ENCODE data around the gene UBE2V1. TPM values are rescaled to one million over a fixed set of nuclear protein-coding genes. Genes with fewer than 3 reads are reported as not detected.

Gene UBE2V1
- total RNA-seq, 2 donors from 2014 or later = 47.1 to 64.7 TPM

DNA sequence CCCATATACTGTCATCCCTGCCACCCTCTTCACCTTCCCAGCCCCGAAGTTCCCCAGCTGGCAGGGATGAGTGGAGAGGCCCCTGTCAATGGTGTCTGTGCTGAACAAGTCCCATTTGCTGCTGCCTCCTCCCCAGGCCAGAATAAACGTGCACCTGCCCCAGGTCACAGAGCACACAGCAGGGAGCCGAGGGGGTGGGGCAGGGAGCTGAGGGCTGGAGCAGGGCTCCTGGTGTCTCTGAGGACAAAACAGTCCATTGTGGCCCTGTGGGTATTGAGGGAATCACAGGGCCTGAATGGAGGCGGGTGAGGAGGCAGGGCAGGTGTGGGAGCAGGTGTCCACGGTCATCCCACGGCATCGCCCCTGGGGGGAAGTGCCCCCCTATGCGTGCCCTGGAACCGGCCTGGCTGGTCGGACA lies 74.4 kb downstream of the UBE2V1 start:
- no peak for TF ChIP-seq POLR2A (IDR thresholded peaks at IDR 0.05)
- no peak for TF ChIP-seq CTCF (IDR thresholded peaks at IDR 0.05)
- TF ChIP-seq POLR2AphosphoS5 (IDR thresholded peaks at IDR 0.05) = no peak
- DNase-seq (ENCODE audit: low spot score) = no peak
- Histone ChIP-seq H3K4me1 (replicated peaks) (no peaks in the 10 kb centered on the region), H3K36me3 (no peaks in the 10 kb centered on the region), H3K27me3 (replicated peaks; ENCODE audit: insufficient read depth) (no peaks in the 10 kb centered on the region), H3K4me3 (no peak overlapping the region), H3K27ac (no peak overlapping the region), H3K9me3 (no peaks in the 10 kb centered on the region)
- intact Hi-C loops (cut with DNase I) = no loop called here
- WGBS = 50% methylated on average over 10 of the region's 10 CpGs

- Histone ChIP-seq H3K4me1 (replicated peaks) (no peaks in the 10 kb centered on the region), H3K27me3 (replicated peaks; ENCODE audit: insufficient read depth) (no peaks in the 10 kb centered on the region), H3K4me3 (no peak overlapping the region), H3K36me3 (no peaks in the 10 kb centered on the region), H3K9me3 (no peaks in the 10 kb centered on the region), H3K27ac (no peak overlapping the region)
- 78% methylated on average over 6 of the region's 6 CpGs for WGBS
- TF ChIP-seq POLR2AphosphoS5 (IDR thresholded peaks at IDR 0.05) (no peak), CTCF (IDR thresholded peaks at IDR 0.05) (no peak), POLR2A (IDR thresholded peaks at IDR 0.05) (no peak)
- no peak for DNase-seq (ENCODE audit: low spot score)
- intact Hi-C loops (cut with DNase I) = no loop called here
These were observed 74.8 kb downstream of the UBE2V1 start for GRCh38 chr20:50038169-50038568.

DNA sequence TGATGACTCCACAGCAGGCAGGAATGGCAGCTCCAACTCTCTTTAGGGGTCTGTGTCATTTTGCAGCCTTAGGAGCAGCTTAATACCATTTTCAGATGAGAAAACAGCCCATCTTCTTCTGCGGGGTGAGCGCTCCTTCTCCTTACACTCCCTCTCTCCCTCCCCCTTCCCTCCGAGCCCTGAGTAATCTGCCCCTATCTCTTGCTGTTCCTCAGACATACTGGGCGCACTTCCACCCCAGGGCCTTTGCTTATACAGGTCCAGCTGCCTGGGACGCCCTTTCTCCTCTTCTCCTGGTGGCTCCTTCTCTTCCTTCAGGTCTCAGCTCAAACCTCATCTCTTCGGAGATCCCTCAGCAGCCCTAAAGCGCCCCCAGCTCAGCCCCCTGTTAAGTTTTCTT lies 75.4 kb downstream of the UBE2V1 start:
- Histone ChIP-seq H3K27ac (no peak overlapping the region), H3K36me3 (no peaks in the 10 kb centered on the region)
- intact Hi-C loops (cut with DNase I) = no loop called here

GRCh38 chr20:50037123-50037522 lies 75.8 kb downstream of the UBE2V1 start:
- Histone ChIP-seq H3K36me3 (no peaks in the 10 kb centered on the region), H3K27me3 (replicated peaks; ENCODE audit: insufficient read depth) (no peaks in the 10 kb centered on the region), H3K4me1 (replicated peaks) (no peaks in the 10 kb centered on the region), H3K27ac (no peak overlapping the region), H3K9me3 (no peaks in the 10 kb centered on the region), H3K4me3 (no peak overlapping the region)
- DNase-seq (ENCODE audit: low spot score) = no peak
- intact Hi-C loops (cut with DNase I) = no loop called here
- 60% methylated on average over 3 of the region's 3 CpGs for WGBS
- TF ChIP-seq POLR2A (IDR thresholded peaks at IDR 0.05) = no peak
- TF ChIP-seq CTCF (IDR thresholded peaks at IDR 0.05) = no peak
- no peak for TF ChIP-seq POLR2AphosphoS5 (IDR thresholded peaks at IDR 0.05)

More for the DNA sequence above, 75.4 kb downstream of the UBE2V1 start:
- Histone ChIP-seq H3K9me3 (no peaks in the 10 kb centered on the region), H3K4me3 (no peak overlapping the region), H3K27me3 (replicated peaks; ENCODE audit: insufficient read depth) (no peaks in the 10 kb centered on the region), H3K4me1 (replicated peaks) (no peaks in the 10 kb centered on the region)
- TF ChIP-seq POLR2AphosphoS5 (IDR thresholded peaks at IDR 0.05) (no peak), POLR2A (IDR thresholded peaks at IDR 0.05) (no peak), CTCF (IDR thresholded peaks at IDR 0.05) (no peak)
- no peak for DNase-seq (ENCODE audit: low spot score)
- 85% methylated on average over 7 of the region's 7 CpGs for WGBS

DNA sequence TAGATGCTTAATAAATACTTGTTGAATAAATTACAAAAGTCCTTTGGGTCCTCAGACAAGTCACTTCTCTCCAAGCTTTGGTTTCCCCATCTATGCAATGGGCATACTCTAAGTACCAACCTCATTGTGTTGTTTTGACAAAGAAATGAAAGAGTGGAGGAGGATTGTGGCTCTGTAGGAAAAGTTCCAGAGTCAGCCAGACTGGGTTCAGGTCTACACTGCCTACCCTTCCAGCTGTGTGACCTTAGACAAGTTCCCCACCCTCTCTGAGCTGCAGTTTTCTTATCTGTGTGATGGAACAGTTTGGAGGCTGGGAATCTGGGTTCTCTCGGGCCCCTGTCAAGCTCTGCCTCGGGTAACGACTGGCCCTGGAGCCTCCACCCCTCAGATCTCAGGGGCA lies 76.2 kb downstream of the UBE2V1 start:
- intact Hi-C loops (cut with DNase I) = no loop called here
- Histone ChIP-seq H3K4me1 (replicated peaks) (no peaks in the 10 kb centered on the region), H3K27ac (no peak overlapping the region)

More for the DNA sequence above, 76.2 kb downstream of the UBE2V1 start:
- no peaks in the 10 kb centered on the region for H3K9me3 ChIP-seq
- no peaks in the 10 kb centered on the region for H3K36me3 ChIP-seq
- TF ChIP-seq POLR2A (IDR thresholded peaks at IDR 0.05) (no peak), POLR2AphosphoS5 (IDR thresholded peaks at IDR 0.05) (no peak), CTCF (IDR thresholded peaks at IDR 0.05) (no peak)
- H3K27me3 ChIP-seq (replicated peaks; ENCODE audit: insufficient read depth) = no peaks in the 10 kb centered on the region
- no peak for DNase-seq (ENCODE audit: low spot score)
- H3K4me3 ChIP-seq = no peak overlapping the region
- WGBS = 90% methylated on average over 3 of the region's 3 CpGs

All from prostate gland (tissue), 2 donors.